ENCODE data around the gene MLH3. TPM values are rescaled to one million over a fixed set of nuclear protein-coding genes. Genes with fewer than 3 reads are reported as not detected.

The MLH3 gene
- total and polyA plus RNA-seq, 2 experiments from 2014 or later: 21.7 to 24.4 TPM

DNA sequence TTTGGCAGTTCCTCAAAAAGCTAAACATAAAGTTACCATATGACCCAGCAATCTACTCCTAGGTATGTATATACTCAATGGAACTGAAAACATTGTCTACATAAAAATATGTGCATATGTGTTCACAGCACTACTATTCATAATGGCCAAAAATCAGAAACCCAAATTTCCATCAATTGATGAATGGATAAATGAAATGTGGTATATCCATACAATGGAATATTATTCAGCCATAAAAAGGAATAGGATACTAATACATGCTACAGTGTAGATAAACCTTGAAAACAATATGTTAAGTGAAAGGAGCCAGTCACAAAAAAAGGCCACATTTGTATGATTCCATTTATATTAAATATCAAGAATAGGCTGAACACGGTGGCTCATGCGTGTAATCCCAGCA, 9.2 kb upstream of the MLH3 start:
- Histone ChIP-seq H3K4me1 (ENCODE audit: low read depth) (peaks cover 7% of the 10 kb centered on the region), H3K9me3 (ENCODE audit: low read depth) (no peaks in the 10 kb centered on the region), H3K36me3 (no peaks in the 10 kb centered on the region), H3K27ac (no peak overlapping the region), H3K27me3 (no peaks in the 10 kb centered on the region), H3K4me3 (no peak overlapping the region)
- TF ChIP-seq, protein P1, sequence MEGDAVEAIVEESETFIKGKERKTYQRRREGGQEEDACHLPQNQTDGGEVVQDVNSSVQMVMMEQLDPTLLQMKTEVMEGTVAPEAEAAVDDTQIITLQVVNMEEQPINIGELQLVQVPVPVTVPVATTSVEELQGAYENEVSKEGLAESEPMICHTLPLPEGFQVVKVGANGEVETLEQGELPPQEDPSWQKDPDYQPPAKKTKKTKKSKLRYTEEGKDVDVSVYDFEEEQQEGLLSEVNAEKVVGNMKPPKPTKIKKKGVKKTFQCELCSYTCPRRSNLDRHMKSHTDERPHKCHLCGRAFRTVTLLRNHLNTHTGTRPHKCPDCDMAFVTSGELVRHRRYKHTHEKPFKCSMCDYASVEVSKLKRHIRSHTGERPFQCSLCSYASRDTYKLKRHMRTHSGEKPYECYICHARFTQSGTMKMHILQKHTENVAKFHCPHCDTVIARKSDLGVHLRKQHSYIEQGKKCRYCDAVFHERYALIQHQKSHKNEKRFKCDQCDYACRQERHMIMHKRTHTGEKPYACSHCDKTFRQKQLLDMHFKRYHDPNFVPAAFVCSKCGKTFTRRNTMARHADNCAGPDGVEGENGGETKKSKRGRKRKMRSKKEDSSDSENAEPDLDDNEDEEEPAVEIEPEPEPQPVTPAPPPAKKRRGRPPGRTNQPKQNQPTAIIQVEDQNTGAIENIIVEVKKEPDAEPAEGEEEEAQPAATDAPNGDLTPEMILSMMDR (IDR thresholded peaks at IDR 0.05; ENCODE audit: low read depth, low read length): no peak
- DNase-seq (ENCODE audit: low read depth in 1 of 2, low spot score in 1 of 2): no peak

DNA sequence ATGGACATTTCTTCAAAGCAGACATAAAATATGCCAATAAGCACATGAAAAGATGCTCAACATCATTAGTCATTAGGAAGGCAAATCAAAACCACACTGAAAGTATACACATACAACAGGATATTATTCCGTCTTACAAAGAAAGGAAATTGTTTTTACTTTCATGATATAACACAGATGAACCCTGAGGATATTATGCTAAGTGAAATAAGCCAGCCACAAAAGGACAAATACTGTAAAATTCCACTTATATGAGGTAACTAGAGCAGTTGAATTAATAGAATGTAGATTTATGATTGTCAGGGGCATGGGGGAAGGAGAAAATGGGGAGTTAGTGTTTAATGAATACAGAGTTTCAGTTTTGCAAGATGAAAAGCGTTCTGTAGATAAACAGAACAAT, 8.4 kb upstream of the MLH3 start:
- Histone ChIP-seq H3K4me3 (no peak overlapping the region), H3K27ac (no peak overlapping the region), H3K36me3 (no peaks in the 10 kb centered on the region), H3K4me1 (ENCODE audit: low read depth) (peaks cover 7% of the 10 kb centered on the region), H3K9me3 (ENCODE audit: low read depth) (no peaks in the 10 kb centered on the region), H3K27me3 (no peaks in the 10 kb centered on the region)
- no peak for DNase-seq (ENCODE audit: low read depth in 1 of 2, low spot score in 1 of 2)
- TF ChIP-seq, protein P1 (IDR thresholded peaks at IDR 0.05; ENCODE audit: low read depth, low read length): no peak

DNA sequence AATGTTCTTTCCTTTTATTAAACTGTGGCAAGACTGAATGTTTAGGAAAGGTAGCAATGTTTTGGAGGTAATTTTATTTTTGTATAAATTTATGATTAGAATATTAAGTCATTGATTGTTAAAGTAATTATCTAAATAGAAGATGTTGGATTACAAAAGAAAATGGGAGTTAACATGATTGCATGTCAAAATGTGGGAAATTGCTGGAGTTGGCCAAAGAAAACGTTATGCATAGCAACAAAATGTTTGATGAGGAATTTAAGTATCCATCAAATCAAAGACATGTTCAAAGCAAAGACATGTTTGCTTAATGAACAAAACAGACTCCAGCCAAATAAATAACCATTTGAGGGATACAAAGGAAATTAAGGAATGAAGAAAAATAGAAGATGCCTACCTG, 3.2 kb upstream of the MLH3 start:
- H3K27me3 ChIP-seq: no peaks in the 10 kb centered on the region
- TF ChIP-seq, protein P1 (IDR thresholded peaks at IDR 0.05; ENCODE audit: low read depth, low read length): no peak
- H3K27ac ChIP-seq: no peak overlapping the region
- H3K36me3 ChIP-seq: no peaks in the 10 kb centered on the region
- DNase-seq (ENCODE audit: low read depth in 1 of 2, low spot score in 1 of 2): no peak
- H3K9me3 ChIP-seq (ENCODE audit: low read depth): no peaks in the 10 kb centered on the region
- peaks cover 4% of the 10 kb centered on the region for H3K4me1 ChIP-seq (ENCODE audit: low read depth)
- no peak overlapping the region for H3K4me3 ChIP-seq

DNA sequence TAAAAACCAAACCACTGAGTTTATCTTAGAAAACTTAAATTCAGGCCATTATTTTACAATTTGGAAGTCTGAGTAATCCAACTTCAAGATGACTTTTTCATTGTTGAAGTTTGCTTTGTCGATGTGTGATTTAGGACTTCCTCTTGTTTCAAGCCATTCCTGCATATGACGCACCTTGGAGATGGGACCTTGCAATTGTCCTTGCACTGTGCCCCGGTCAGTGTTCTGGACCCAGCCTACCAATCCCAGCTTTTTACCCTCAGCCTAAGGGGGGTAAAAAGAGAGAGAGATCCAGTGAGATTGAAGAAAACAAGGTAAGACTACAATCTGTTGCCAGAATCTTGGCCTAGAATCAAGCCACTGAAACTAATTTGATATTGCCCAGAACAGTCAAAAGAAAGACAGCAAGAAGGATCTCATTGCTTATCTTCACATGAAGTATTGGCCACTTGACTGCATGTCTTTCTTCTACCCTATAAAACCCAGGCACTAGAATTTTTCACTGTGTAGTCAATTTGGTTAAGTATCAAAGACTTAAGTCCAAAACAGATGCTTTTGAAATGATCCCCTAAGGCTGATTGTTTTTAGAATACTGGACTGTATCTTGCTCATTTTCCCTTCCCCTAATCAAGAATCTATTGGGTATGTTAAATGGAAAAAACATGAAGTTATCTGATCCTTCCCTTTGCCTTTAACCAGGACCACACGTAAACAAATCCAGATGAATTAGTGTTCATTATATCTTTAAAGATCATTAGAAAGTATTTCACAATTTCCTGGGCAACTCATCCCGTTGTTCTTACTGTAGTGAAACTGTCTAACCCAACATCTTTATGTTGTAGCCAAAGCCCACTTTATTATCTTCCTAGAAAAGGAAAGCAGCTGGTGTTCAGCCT, 2.4 kb upstream of the MLH3 start:
- peaks cover 4% of the 10 kb centered on the region for H3K4me1 ChIP-seq (ENCODE audit: low read depth)
- H3K9me3 ChIP-seq (ENCODE audit: low read depth): no peaks in the 10 kb centered on the region
- H3K4me3 ChIP-seq: no peak overlapping the region
- no peak for DNase-seq (ENCODE audit: low read depth in 1 of 2, low spot score in 1 of 2)
- peak overlapping the region; percentile 29 for H3K27ac ChIP-seq
- TF ChIP-seq, protein P1 (IDR thresholded peaks at IDR 0.05; ENCODE audit: low read depth, low read length): no peak
- H3K27me3 ChIP-seq: no peaks in the 10 kb centered on the region
- H3K36me3 ChIP-seq: no peaks in the 10 kb centered on the region

DNA sequence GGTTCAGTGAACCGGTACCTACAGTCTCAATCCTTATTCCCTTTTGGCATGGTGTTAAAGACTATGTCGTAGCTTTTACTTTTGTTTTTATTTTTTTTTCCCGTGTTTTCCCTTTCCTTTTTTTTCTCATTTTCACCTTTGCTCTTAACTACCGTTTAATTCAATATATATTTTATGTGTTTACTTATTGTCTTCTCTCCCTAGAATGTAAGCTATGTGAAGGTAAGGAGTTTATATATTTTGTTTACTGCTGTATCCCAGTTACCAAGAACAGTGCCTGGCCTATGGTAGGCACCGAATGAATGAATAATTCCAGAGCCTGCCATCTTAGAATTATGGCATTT, 261 bp upstream of the MLH3 start:
- no peak for DNase-seq (ENCODE audit: low read depth in 1 of 2, low spot score in 1 of 2)
- TF ChIP-seq, protein P1 (IDR thresholded peaks at IDR 0.05; ENCODE audit: low read depth, low read length): no peak
- Histone ChIP-seq H3K36me3 (no peaks in the 10 kb centered on the region), H3K9me3 (ENCODE audit: low read depth) (no peaks in the 10 kb centered on the region), H3K4me3 (peak overlapping the region; percentile 45), H3K27me3 (no peaks in the 10 kb centered on the region), H3K4me1 (ENCODE audit: low read depth) (peaks cover 4% of the 10 kb centered on the region), H3K27ac (no peak overlapping the region)
